Posterior vena cava (tissue), 2 donors: ENCODE results near the gene HAP1. TPM values are rescaled to one million over a fixed set of nuclear protein-coding genes. Genes with fewer than 3 reads are reported as not detected.

ENCODE experiments used
- DNase-seq: peaks from one replicate; pipeline ENCODE4 v3.0.0-alpha.2; 2020; ENCODE audit warnings: low spot score
- intact Hi-C, 2 donors: fragments of 100-400 bp; cut with DNase I; formaldehyde crosslinking; loops; one replicate each; pipeline versions ENCODE4 v1.14.1 to v1.14.2; 2022 to 2023
- total RNA-seq, 2 donors: library from RNA; stranded (reverse); fragmentation: NEBNext Ultra II Directional; extraction: Animal tissue kit (Norgen Biotek cat#: 25700); gene quantifications; one replicate each; pipeline ENCODE4 v1.2.1, GENCODE V29; 2021
- donor health status: DM: yes; HTN: yes; CAD: no.
- donor health status: DM: yes; HTN: yes; CAD: no.

HAP1 gene
- total RNA-seq, 2 donors from 2014 or later = 0.19 TPM; not detected in 1

DNA sequence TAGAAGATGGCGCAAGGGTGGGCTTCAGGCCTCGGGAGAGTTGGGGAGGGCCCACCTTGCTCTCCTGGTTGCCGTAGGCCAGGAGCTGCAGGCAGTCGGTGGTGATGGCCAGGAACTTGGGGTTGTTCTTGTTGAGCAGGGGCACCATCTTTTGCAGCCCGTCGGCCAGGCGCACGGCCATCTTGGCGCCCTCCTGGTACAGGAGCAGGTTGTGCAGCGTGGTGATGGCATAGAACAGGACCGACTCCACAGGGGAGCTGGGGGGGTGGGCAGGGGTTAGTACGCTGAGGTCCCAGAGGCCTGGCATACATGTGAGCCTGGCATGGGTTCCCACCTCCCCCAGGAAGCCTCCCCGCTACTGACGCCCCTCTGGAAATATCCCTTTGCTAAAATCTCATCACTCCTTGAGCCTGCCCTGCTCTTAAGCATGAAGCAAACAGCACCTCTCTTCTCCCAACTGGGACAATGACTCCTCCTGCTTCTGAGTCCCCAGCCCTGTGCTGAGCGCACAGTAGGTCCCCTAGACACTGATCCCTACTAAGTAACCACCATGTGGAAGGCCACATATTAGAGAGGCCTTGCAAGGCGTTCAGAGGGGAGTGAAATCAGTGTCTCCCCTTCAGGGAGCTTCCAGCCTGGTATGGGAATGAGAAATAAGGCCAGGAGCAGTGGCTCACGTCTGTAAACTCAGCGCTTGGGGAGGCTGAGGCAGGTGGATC is 33.0 kb upstream of the HAP1 start:
- no peak for DNase-seq
- intact Hi-C loops = no loop called here

- intact Hi-C loops = no loop called here
- no peak for DNase-seq
Observed at GRCh38 chr17:41766135-41766534, 31.7 kb upstream of the HAP1 start.

DNA sequence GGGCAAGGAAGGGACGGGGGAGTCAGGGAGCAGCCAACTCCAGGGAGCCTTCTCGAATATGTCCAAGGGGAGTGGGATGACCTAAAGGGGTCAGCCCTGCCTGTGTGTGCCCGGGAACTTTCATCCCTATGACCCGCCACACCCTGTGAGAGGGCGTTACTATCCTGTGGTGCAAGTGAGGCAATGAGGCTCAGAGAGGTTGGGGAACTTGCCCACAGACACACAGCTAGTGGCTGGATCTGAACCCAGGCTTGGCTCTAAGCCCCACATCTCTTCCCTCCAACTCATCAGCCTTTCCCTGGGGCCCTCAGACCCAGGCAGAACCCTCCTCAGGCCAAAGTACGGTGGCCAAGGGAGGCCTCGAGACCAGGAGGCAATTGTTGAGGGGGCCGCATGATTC is 28.9 kb upstream of the HAP1 start:
- intact Hi-C loops = no loop called here
- DNase-seq = no peak

DNA sequence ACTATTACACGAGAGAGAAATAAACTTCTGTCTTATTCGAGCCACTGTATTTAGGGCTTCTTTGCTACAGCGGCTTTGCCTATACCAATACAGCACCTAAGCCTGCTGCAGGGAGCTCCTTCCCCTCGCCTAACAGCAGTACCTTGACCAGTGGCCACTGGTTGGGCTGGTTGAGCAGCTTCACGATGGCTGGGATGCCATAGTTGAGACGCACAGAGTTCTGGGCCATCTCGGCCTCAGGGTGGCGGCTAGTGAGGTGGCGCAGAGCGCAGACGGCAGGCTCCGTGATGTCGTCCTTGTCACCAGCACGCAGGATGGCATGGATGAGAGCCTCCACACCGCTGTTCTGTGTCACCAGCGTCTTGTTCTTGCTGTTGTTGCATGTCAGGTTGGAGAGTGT is 28.4 kb upstream of the HAP1 start:
- no peak for DNase-seq
- intact Hi-C loops = no loop called here

- no peak for DNase-seq
- intact Hi-C loops = no loop called here
Observed at GRCh38 chr17:41762391-41762790, 27.9 kb upstream of the HAP1 start.

- no peak for DNase-seq
- intact Hi-C loops = no loop called here
Observed at GRCh38 chr17:41760878-41761277, 26.4 kb upstream of the HAP1 start.

GRCh38 chr17:41758601-41759000 is 24.2 kb upstream of the HAP1 start:
- no peak for DNase-seq
- intact Hi-C loops = no loop called here

GRCh38 chr17:41754066-41754465 is 19.6 kb upstream of the HAP1 start:
- intact Hi-C loops = no loop called here
- no peak for DNase-seq

- no peak for DNase-seq
- intact Hi-C loops = no loop called here
Observed at GRCh38 chr17:41751288-41751687, 16.8 kb upstream of the HAP1 start.

- intact Hi-C loops = no loop called here
- DNase-seq = no peak
Observed at GRCh38 chr17:41750862-41751261, 16.4 kb upstream of the HAP1 start.

GRCh38 chr17:41748275-41748674 is 13.8 kb upstream of the HAP1 start:
- no peak for DNase-seq
- intact Hi-C loops = no loop called here

DNA sequence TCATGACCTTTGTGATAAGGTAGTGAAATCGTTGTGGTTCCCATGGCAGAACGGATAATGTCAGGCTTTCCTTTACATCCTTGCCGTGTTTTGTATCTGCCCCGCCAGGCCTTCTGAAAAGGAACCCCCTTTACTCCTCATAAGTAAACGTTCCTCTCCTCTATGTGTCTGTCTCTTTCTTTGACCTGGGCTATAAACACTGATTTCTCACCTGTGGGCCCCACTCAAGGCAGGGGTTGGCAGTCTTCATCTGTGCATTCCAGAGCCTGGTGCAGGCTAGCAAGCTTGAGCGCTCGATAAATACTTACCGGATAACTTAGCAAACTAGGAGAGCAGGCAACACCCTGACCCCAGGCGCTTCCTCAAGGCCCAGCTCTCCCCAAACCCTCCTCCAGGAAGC is 7.3 kb upstream of the HAP1 start:
- DNase-seq = no peak
- intact Hi-C loops = no loop called here

GRCh38 chr17:41740506-41740905 is 6.1 kb upstream of the HAP1 start:
- no peak for DNase-seq
- intact Hi-C loops = no loop called here

- intact Hi-C loops = loop anchor here (2.0 kb wide), 1 partner anchor 61 kb away; no protein-coding TSS in a partner anchor
- DNase-seq = no peak
Observed at GRCh38 chr17:41739661-41740352, 5.4 kb upstream of the HAP1 start.

DNA sequence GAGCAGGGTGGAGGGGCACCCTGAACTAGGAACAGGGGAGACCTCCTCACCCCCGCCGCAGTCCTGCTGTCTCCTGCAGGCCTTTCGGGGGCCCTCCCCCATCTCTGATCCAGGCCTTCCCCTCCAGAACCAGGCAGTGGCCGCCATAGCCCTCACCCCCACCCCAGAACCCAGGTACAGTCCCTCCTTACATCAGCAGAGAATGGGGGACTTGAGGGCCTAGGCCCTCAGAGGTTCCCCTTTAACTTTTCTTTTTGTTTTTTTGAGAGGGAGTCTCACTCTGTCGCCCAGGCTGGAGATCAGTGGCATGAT is 4.3 kb upstream of the HAP1 start:
- intact Hi-C loops = loop anchor here (2.0 kb wide), 1 partner anchor 62 kb away; no protein-coding TSS in a partner anchor
- no peak for DNase-seq

DNA sequence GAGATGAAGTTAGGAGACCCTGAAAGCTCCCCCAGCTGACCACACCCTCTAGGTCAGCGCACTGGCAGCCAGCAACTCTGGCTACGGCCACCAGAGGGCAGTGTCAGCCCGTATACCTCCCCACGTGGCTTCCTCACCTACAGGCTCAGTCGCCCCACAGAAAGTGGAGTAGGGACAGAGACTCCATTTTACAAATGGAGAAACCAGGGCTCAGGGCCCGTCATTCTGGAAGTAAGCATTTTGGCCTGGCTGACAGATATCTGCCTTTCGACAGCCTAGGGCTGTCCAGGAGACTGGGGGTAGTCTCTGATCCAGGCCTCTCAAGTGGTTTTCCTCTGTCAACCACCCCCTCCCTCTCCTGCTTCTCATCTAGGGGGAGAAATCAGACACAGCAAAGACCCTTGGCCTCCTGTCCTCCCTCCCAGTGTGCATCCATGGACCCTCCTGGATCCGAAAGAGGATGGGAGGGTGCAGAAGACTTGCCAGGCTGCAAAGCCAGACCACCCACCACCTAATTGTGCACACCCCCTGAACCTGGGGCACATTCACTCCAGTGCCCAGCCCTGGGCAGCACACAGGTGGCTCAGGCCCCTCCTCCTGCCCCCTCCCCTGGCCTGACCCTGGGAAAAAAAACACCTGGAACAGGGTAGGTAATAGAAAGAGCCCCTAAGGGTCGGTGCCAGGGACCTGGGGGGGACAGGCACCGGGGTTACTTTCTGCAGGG is 3.8 kb upstream of the HAP1 start:
- DNase-seq = peak; percentile 93
- intact Hi-C loops = loop anchor here (2.0 kb wide), 1 partner anchor 63 kb away; no protein-coding TSS in a partner anchor

GRCh38 chr17:41737680-41738023 is 3.2 kb upstream of the HAP1 start:
- no peak for DNase-seq
- intact Hi-C loops = loop anchor here (2.0 kb wide), 1 partner anchor 63 kb away; no protein-coding TSS in a partner anchor

GRCh38 chr17:41736983-41737679 is 2.7 kb upstream of the HAP1 start:
- no peak for DNase-seq
- intact Hi-C loops = no loop called here

- intact Hi-C loops = no loop called here
- DNase-seq = no peak
Observed at GRCh38 chr17:41735744-41736143, 1.3 kb upstream of the HAP1 start.

DNA sequence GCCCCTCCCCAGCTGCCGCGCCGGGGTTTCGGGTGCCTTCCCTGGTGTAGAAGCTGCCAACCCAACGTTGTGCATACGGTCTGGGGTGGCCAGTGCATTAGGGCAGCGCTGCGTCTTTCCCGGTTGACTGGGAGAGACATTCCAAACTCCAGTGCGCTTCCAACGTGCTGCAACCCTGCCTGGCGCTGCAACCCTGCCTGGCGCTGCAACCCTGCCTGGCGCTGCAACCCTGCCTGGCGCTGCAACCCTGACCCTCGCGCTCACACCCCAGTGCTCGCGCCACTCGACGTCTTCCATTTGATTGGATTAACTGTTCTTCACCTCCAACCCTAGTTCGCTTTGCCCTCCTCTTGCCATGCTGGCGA is 488 bp upstream of the HAP1 start:
- DNase-seq = no peak
- intact Hi-C loops = no loop called here
